ENCODE data around the gene PPP2R1A. TPM values are rescaled to one million over a fixed set of nuclear protein-coding genes. Genes with fewer than 3 reads are reported as not detected.

The PPP2R1A gene
- polyA plus RNA-seq, 4 donors: 131 to 228 (median 145) TPM

GRCh38 chr19:52170863-52171320 lies 19.0 kb upstream of the PPP2R1A start:
- 0 to 1% (median 1%) methylated on average over 22 of the region's 22 CpGs for WGBS, 3 donors
- Histone ChIP-seq H3K27me3 (ENCODE audit: control insufficient read depth in 3 of 3, insufficient read depth in 3 of 3, low read length in 3 of 3) (no peaks in the 10 kb centered on the region), H3K4me1 (ENCODE audit: control insufficient read depth in 3 of 3, insufficient read depth in 2 of 3, low read depth in 1 of 3, low read length in 2 of 3) (peaks cover 0 to 5% (median 4%) of the 10 kb centered on the region in 3 donors), H3K9me3 (ENCODE audit: control insufficient read depth in 2 of 2, insufficient read depth in 1 of 2, low read depth in 1 of 2, low read length in 1 of 2) (peaks cover 0 to 3% of the 10 kb centered on the region in 2 donors), H3K36me3 (ENCODE audit: control insufficient read depth in 3 of 3, insufficient read depth in 2 of 3, low read depth in 1 of 3, low read length in 3 of 3) (peaks cover 4 to 13% (median 8%) of the 10 kb centered on the region in 3 donors), H3K4me3 (ENCODE audit: low read depth in 1 of 3, low read length in 3 of 3) (peak overlapping the region; percentile 62 to 77 (median 70)), H3K27ac (ENCODE audit: low read depth in 1 of 3, low read length in 2 of 3) (peak overlapping the region; percentile 73 to 95 (median 92))
- DNase-seq: no peak
- FAIRE-seq: no peak

DNA sequence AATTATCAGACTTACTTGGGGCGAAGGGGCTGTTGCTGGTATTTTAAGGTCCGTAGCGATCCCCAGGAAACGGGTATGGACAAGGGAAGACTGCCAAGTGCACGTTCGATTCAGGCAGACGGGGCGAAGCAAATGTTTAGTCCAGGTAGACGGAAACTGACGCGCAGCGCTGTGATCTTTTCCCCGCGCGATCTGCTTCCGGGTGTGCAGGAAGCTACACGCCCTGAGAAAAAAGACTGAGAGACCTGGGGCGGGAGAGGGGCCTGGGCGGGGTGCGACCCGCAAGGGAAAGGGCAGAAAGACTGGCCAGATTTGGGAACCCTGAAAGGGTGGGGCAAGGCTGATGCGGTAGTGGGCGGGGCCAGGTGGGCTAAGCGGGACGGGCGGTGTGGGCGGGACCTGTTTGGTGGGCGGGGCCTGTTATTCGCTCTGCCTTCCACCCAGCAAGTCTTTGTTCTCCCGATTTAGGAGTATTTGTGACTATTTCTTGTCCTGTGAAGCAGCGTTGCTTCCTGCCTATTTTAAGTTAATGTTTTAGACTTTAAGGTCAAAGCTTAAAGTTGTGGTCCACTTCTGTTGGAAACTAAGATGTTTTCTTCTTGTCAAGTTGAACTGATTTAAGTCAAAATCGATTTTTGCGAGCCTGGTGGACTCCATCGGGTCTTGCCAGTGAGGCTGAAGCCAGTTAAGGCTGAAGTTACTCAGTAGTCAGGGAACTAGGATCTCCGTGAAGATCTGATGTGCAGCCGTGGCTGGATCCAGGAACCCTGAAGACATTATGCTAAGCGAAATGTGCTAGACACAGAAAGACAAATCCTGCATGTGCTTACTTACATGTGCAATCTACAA lies 18.3 kb upstream of the PPP2R1A start, which contains the start of gene ZNF836:
Gene ZNF836, minus strand, starts transcription at position 301 of the 849 bp plus-strand sequence. CDS start 3,549 bp downstream, outside the sequence.
- 6 to 8% (median 7%) methylated on average over 37 of the region's 37 CpGs for whole genome bisulfite sequencing, 3 donors
- H3K4me1 ChIP-seq (ENCODE audit: control insufficient read depth in 3 of 3, insufficient read depth in 2 of 3, low read depth in 1 of 3, low read length in 2 of 3): peaks cover 0 to 5% (median 4%) of the 10 kb centered on the region in 3 donors
- no peaks in the 10 kb centered on the region for H3K27me3 ChIP-seq (ENCODE audit: control insufficient read depth in 3 of 3, insufficient read depth in 3 of 3, low read length in 3 of 3)
- H3K36me3 ChIP-seq (ENCODE audit: control insufficient read depth in 3 of 3, insufficient read depth in 2 of 3, low read depth in 1 of 3, low read length in 3 of 3): peaks cover 4 to 11% (median 8%) of the 10 kb centered on the region in 3 donors
- peak within 1 kb of the TSS; percentile 73 to 95 (median 92) for H3K27ac ChIP-seq (ENCODE audit: low read depth in 1 of 3, low read length in 2 of 3)
- H3K9me3 ChIP-seq (ENCODE audit: control insufficient read depth in 2 of 2, insufficient read depth in 1 of 2, low read depth in 1 of 2, low read length in 1 of 2): peaks cover 0 to 3% of the 10 kb centered on the region in 2 donors
- H3K4me3 ChIP-seq (ENCODE audit: low read depth in 1 of 3, low read length in 3 of 3): peak within 1 kb of the TSS; percentile 62 to 77 (median 70)
- DNase-seq (peak; percentile 88 to 90), FAIRE-seq (no peak)

DNA sequence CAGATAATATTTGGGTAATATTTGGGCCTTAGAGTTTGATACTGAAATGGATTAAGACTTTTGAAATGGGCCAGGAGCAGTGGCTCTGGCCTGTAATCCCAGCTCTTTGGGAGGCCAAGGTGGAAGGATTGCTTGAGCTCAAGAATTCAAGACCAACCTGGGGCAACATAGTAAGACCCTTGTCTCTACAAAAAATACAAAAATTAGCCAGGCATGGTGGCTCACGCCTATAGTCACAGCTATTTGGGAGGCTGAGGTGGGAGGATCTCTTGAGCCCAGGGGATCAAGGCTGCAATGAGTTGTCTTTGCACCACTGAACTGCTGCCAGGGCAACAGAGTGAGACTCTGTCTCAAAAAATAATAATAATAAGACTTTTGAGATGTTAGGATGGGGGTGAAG lies 17.5 kb upstream of the PPP2R1A start:
- peaks cover 0 to 5% (median 4%) of the 10 kb centered on the region in 3 donors for H3K4me1 ChIP-seq (ENCODE audit: control insufficient read depth in 3 of 3, insufficient read depth in 2 of 3, low read depth in 1 of 3, low read length in 2 of 3)
- H3K27me3 ChIP-seq (ENCODE audit: control insufficient read depth in 3 of 3, insufficient read depth in 3 of 3, low read length in 3 of 3): no peaks in the 10 kb centered on the region
- no peak overlapping the region for H3K27ac ChIP-seq (ENCODE audit: low read depth in 1 of 3, low read length in 2 of 3)
- no peak for FAIRE-seq
- 96 to 100% (median 98%) methylated on average over 1 of the region's 1 CpG for WGBS, 3 donors
- H3K4me3 ChIP-seq (ENCODE audit: low read depth in 1 of 3, low read length in 3 of 3): no peak overlapping the region
- H3K9me3 ChIP-seq (ENCODE audit: control insufficient read depth in 2 of 2, insufficient read depth in 1 of 2, low read depth in 1 of 2, low read length in 1 of 2): no peaks in the 10 kb centered on the region
- H3K36me3 ChIP-seq (ENCODE audit: control insufficient read depth in 3 of 3, insufficient read depth in 2 of 3, low read depth in 1 of 3, low read length in 3 of 3): peaks cover 4 to 8% (median 6%) of the 10 kb centered on the region in 3 donors
- no peak for DNase-seq

DNA sequence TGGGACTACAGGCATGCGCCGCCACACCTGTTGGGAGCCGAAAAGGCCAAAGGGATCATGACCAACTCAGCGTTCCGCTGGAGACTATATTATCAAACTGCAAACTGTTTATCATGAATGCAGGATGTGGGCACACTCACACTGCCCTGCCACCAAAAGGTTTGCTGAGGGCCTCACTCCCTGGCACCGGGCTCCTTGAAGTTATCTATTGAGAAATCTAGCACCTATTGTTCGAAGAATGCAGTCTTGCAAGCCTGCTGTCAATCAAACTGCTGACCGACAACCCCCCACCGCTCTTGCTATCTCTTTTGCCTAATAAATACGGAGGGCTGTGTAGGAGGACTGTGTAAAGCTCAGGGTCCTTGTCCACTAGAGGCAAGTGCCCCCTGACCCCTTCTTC lies 13.3 kb upstream of the PPP2R1A start:
- DNase-seq (no peak), FAIRE-seq (no peak)
- Histone ChIP-seq H3K4me3 (ENCODE audit: low read depth in 1 of 3, low read length in 3 of 3) (no peak overlapping the region), H3K36me3 (ENCODE audit: control insufficient read depth in 3 of 3, insufficient read depth in 2 of 3, low read depth in 1 of 3, low read length in 3 of 3) (no peaks in the 10 kb centered on the region), H3K27me3 (ENCODE audit: control insufficient read depth in 3 of 3, insufficient read depth in 3 of 3, low read length in 3 of 3) (no peaks in the 10 kb centered on the region), H3K9me3 (ENCODE audit: control insufficient read depth in 2 of 2, insufficient read depth in 1 of 2, low read depth in 1 of 2, low read length in 1 of 2) (no peaks in the 10 kb centered on the region), H3K27ac (ENCODE audit: low read depth in 1 of 3, low read length in 2 of 3) (no peak overlapping the region), H3K4me1 (ENCODE audit: control insufficient read depth in 3 of 3, insufficient read depth in 2 of 3, low read depth in 1 of 3, low read length in 2 of 3) (no peaks in the 10 kb centered on the region)
- WGBS, 3 donors: 65 to 78% (median 75%) methylated on average over 10 of the region's 10 CpGs

DNA sequence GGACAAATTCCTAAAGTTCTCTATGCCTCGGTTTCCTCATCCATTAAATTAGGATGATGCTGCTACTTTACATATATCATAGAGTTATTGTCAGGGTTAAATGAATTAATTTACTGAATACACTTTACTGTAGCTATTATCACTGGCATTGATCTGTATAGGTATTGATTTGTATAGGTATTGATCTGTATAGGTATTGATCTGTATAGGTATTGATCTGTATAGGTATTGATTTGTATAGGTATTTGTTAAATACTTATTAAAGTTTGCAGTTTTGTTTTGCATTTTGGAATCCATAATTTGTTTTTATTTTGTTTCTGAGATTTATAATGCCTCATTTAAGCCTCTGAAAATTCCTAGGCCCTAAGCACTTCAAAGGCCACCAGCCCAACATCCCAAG lies 2.4 kb upstream of the PPP2R1A start:
- WGBS, 3 donors: 96 to 100% (median 100%) methylated on average over 1 of the region's 1 CpG
- no peaks in the 10 kb centered on the region for H3K9me3 ChIP-seq (ENCODE audit: control insufficient read depth in 2 of 2, insufficient read depth in 1 of 2, low read depth in 1 of 2, low read length in 1 of 2)
- no peak for FAIRE-seq

DNA sequence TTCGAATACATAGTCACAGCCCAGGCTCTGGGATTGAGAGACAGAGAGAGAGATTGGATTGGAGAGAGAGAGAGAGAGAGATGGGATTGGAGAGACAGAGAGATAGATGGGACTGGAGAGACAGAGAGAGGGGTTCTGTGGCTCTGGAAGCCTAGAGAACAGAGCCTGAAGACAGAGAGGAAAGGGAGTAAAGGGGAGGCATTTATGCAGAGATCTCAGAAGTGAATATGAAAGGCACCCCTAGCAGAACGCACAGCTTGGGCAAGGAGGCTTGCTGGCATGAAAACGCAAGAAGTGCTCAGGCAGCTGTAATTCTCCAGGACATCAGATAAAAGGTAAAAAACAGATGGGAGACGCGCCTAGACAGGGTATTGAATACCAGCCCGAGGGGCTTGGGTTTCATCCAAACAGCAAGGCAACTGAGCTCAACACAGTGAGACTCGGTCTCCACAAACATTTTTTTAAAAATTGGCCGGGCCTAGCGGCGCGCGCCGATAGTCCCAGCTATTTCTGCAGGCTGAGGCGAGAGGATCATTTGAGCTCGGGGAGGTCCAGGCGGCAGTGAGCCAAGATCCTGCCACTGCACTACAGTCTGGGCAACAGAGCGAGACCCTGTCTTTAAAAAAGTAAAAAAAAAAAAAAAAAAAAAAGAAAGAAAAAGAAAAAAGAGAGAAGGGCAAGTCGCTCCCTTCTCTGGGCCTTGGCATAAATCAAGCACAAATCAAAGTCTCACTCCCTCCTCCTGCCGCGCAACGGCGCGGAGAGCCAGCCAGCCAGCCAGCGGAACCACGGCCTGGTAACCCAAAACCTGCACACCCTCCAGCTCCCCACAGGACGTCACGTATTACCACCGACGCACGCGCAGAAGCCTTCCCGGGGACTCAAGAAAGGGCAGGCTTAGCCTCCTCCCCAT lies 774 bp upstream of the PPP2R1A start:
- DNase-seq (no peak), FAIRE-seq (no peak)
- 2 to 3% (median 3%) methylated on average over 32 of the region's 32 CpGs for WGBS, 3 donors
- peaks cover 0 to 13% (median 0%) of the 10 kb centered on the region in 3 donors for H3K36me3 ChIP-seq (ENCODE audit: control insufficient read depth in 3 of 3, insufficient read depth in 2 of 3, low read depth in 1 of 3, low read length in 3 of 3)
- H3K4me1 ChIP-seq (ENCODE audit: control insufficient read depth in 3 of 3, insufficient read depth in 2 of 3, low read depth in 1 of 3, low read length in 2 of 3): peaks cover 3 to 21% (median 7%) of the 10 kb centered on the region in 3 donors
- H3K9me3 ChIP-seq (ENCODE audit: control insufficient read depth in 2 of 2, insufficient read depth in 1 of 2, low read depth in 1 of 2, low read length in 1 of 2): no peaks in the 10 kb centered on the region
- peak overlapping the region; percentile 61 to 74 (median 71) for H3K27ac ChIP-seq (ENCODE audit: low read depth in 1 of 3, low read length in 2 of 3)
- peak overlapping the region in 2 of 3 donors; percentile 46 to 53 for H3K4me3 ChIP-seq (ENCODE audit: low read depth in 1 of 3, low read length in 3 of 3)
- no peaks in the 10 kb centered on the region for H3K27me3 ChIP-seq (ENCODE audit: control insufficient read depth in 3 of 3, insufficient read depth in 3 of 3, low read length in 3 of 3)

More for the DNA sequence above, 2.4 kb upstream of the PPP2R1A start:
- Histone ChIP-seq H3K27ac (ENCODE audit: low read depth in 1 of 3, low read length in 2 of 3) (no peak overlapping the region), H3K36me3 (ENCODE audit: control insufficient read depth in 3 of 3, insufficient read depth in 2 of 3, low read depth in 1 of 3, low read length in 3 of 3) (peaks cover 0 to 4% (median 0%) of the 10 kb centered on the region in 3 donors), H3K27me3 (ENCODE audit: control insufficient read depth in 3 of 3, insufficient read depth in 3 of 3, low read length in 3 of 3) (no peaks in the 10 kb centered on the region), H3K4me1 (ENCODE audit: control insufficient read depth in 3 of 3, insufficient read depth in 2 of 3, low read depth in 1 of 3, low read length in 2 of 3) (peaks cover under 1 to 19% (median 2%) of the 10 kb centered on the region in 3 donors), H3K4me3 (ENCODE audit: low read depth in 1 of 3, low read length in 3 of 3) (no peak overlapping the region)
- DNase-seq: no peak

DNA sequence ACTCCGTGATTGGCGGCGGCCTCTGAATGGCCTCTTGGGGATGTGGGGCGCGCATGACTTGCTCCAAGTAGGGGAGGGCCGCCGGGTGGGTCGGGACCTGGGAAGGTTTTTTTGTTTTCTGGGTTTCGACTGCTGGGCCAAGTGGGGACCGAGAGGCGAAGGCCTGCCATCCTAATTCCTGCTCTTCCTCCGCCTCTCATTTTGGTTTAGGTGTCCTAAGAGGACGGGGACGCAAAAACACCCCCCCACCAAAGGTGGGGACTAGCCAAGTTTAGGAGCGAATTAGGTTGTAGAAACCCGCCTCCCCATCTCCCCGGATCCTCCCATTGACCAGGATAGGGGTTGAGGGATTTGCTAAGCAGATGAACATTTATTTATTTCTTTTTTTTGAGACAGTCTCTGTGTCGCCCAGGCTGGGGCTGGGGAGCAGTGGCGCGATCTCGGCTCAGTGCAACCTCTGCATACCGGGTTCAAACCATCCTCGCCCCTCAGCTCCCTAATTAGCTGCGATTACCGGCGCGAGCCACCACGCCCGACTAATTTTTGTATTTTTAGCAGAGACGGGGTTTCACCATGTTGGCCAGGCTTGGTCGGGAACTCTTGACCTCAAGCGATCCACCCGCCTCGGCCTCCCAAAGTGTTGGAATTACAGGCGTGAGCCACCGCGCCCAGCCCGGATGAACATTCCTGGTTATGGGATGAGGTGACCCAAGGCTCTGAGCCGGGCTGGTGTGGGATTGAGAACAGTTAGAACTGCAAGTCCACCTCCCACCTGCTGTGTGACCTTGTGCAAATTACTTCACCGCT lies 838 bp downstream of the PPP2R1A start:
- Histone ChIP-seq H3K27me3 (ENCODE audit: control insufficient read depth in 3 of 3, insufficient read depth in 3 of 3, low read length in 3 of 3) (no peaks in the 10 kb centered on the region), H3K4me1 (ENCODE audit: control insufficient read depth in 3 of 3, insufficient read depth in 2 of 3, low read depth in 1 of 3, low read length in 2 of 3) (peaks cover 3 to 21% (median 7%) of the 10 kb centered on the region in 3 donors), H3K36me3 (ENCODE audit: control insufficient read depth in 3 of 3, insufficient read depth in 2 of 3, low read depth in 1 of 3, low read length in 3 of 3) (peaks cover 4 to 27% (median 5%) of the 10 kb centered on the region in 3 donors), H3K27ac (ENCODE audit: low read depth in 1 of 3, low read length in 2 of 3) (peak overlapping the region; percentile 90 to 100 (median 99)), H3K4me3 (ENCODE audit: low read depth in 1 of 3, low read length in 3 of 3) (peak overlapping the region; percentile 80 to 95 (median 90)), H3K9me3 (ENCODE audit: control insufficient read depth in 2 of 2, insufficient read depth in 1 of 2, low read depth in 1 of 2, low read length in 1 of 2) (no peaks in the 10 kb centered on the region)
- peak in 1 of 2 donors; percentile 55 for DNase-seq
- FAIRE-seq: no peak
- WGBS, 3 donors: 2 to 4% (median 4%) methylated on average over 40 of the region's 40 CpGs
